ENCODE measurements around the gene HDAC8. TPM values are rescaled to one million over a fixed set of nuclear protein-coding genes. Genes with fewer than 3 reads are reported as not detected.
A peak's percentile ranks its signal among the peaks of the same experiment; 100 is the strongest.

The HDAC8 gene
- total and polyA plus RNA-seq, 2 donors from 2014 or later, result 32.9 to 38.4 TPM

GRCh38 chrX:72387247-72387646, 185.4 kb downstream of the HDAC8 start:
- H3K9ac ChIP-seq (ENCODE audit: low read length in 3 of 3), result no peak overlapping the region
- H3K4me3 ChIP-seq (ENCODE audit: low read length in 3 of 3), result no peak overlapping the region
- H3K27me3 ChIP-seq (ENCODE audit: control insufficient read depth, insufficient read depth, low read length), result peaks cover 15% of the 10 kb centered on the region
- intact Hi-C loops (cut with DNase I), result no loop called here
- H3K36me3 ChIP-seq (ENCODE audit: control insufficient read depth in 2 of 3, insufficient read depth in 3 of 3, low read length in 3 of 3), result no peaks in the 10 kb centered on the region
- no peaks in the 10 kb centered on the region for H3K9me3 ChIP-seq (ENCODE audit: control insufficient read depth in 2 of 3, insufficient read depth in 1 of 3, low read length in 3 of 3)
- no peak for DNase-seq
- no peak for TF ChIP-seq CTCF (IDR thresholded peaks at IDR 0.05; ENCODE audit: borderline replicate concordance, extremely low read depth, insufficient read depth)
- H3K27ac ChIP-seq (ENCODE audit: low read depth in 2 of 2, low read length in 2 of 2), result no peak overlapping the region
- no peaks in the 10 kb centered on the region for H3K4me1 ChIP-seq (ENCODE audit: control insufficient read depth in 2 of 3, insufficient read depth in 2 of 3, low read depth in 1 of 3, low read length in 3 of 3)
- no peak for FAIRE-seq

GRCh38 chrX:72382202-72382595, 190.4 kb downstream of the HDAC8 start:
- H3K4me1 ChIP-seq (ENCODE audit: control insufficient read depth in 2 of 3, insufficient read depth in 2 of 3, low read depth in 1 of 3, low read length in 3 of 3), result no peaks in the 10 kb centered on the region
- FAIRE-seq (no peak), DNase-seq (no peak)
- H3K4me3 ChIP-seq (ENCODE audit: low read length in 3 of 3), result no peak overlapping the region
- H3K9ac ChIP-seq (ENCODE audit: low read length in 3 of 3), result no peak overlapping the region
- intact Hi-C loops (cut with DNase I), result no loop called here
- no peak overlapping the region for H3K27ac ChIP-seq (ENCODE audit: low read depth in 2 of 2, low read length in 2 of 2)
- H3K27me3 ChIP-seq (ENCODE audit: control insufficient read depth, insufficient read depth, low read length), result peaks cover 8% of the 10 kb centered on the region
- H3K9me3 ChIP-seq (ENCODE audit: control insufficient read depth in 2 of 3, insufficient read depth in 1 of 3, low read length in 3 of 3), result no peaks in the 10 kb centered on the region
- H3K36me3 ChIP-seq (ENCODE audit: control insufficient read depth in 2 of 3, insufficient read depth in 3 of 3, low read length in 3 of 3), result no peaks in the 10 kb centered on the region
- no peak for TF ChIP-seq CTCF (IDR thresholded peaks at IDR 0.05; ENCODE audit: borderline replicate concordance, extremely low read depth, insufficient read depth)

- H3K4me3 ChIP-seq (ENCODE audit: low read length in 3 of 3), result no peak overlapping the region
- no peak overlapping the region for H3K9ac ChIP-seq (ENCODE audit: low read length in 3 of 3)
- peaks cover 8% of the 10 kb centered on the region for H3K27me3 ChIP-seq (ENCODE audit: control insufficient read depth, insufficient read depth, low read length)
- no peaks in the 10 kb centered on the region for H3K36me3 ChIP-seq (ENCODE audit: control insufficient read depth in 2 of 3, insufficient read depth in 3 of 3, low read length in 3 of 3)
- TF ChIP-seq CTCF (IDR thresholded peaks at IDR 0.05; ENCODE audit: borderline replicate concordance, extremely low read depth, insufficient read depth), result no peak
- no peaks in the 10 kb centered on the region for H3K4me1 ChIP-seq (ENCODE audit: control insufficient read depth in 2 of 3, insufficient read depth in 2 of 3, low read depth in 1 of 3, low read length in 3 of 3)
- H3K27ac ChIP-seq (ENCODE audit: low read depth in 2 of 2, low read length in 2 of 2), result no peak overlapping the region
- no peaks in the 10 kb centered on the region for H3K9me3 ChIP-seq (ENCODE audit: control insufficient read depth in 2 of 3, insufficient read depth in 1 of 3, low read length in 3 of 3)
- intact Hi-C loops (cut with DNase I), result no loop called here
- FAIRE-seq (no peak), DNase-seq (peak in 2 of 5 donors; percentile 61 to 70)
These were observed 191.0 kb downstream of the HDAC8 start for GRCh38 chrX:72381439-72382201.
